Fibroblast of lung (primary cell): ENCODE results near the gene IAPP. TPM values are rescaled to one million over a fixed set of nuclear protein-coding genes. Genes with fewer than 3 reads are reported as not detected.
"Not testable (repeated sequence)": the region's sequence is repeated elsewhere in the genome, so short reads cannot be mapped to it uniquely, and the experiment has no call there.

Experiments used
- DNase-seq, 2 donors: peaks; one replicate each; pipeline versions ENCODE4 v3.0.0 to v3.0.0-alpha.2; 2010; ENCODE audit warnings: low read depth in 2 of 2
- H2AFZ ChIP-seq: 2 replicates; pipeline ENCODE4 v1.5.1; 2012; ENCODE audit warnings: low read length, control low read depth, inconsistent platforms
- H3K27ac ChIP-seq: 2 replicates; pipeline ENCODE4 v1.5.1; 2011; ENCODE audit warnings: low read length, control low read depth; ENCODE audit not compliant: insufficient read depth
- H3K27me3 ChIP-seq: 2 replicates; pipeline ENCODE4 v1.5.1; 2011; ENCODE audit warnings: mild to moderate bottlenecking, low read length; ENCODE audit not compliant: control insufficient read depth, insufficient read depth
- H3K36me3 ChIP-seq: 2 replicates; pipeline ENCODE4 v1.5.1; 2011; ENCODE audit warnings: low read length; ENCODE audit not compliant: control insufficient read depth, insufficient read depth
- H3K4me1 ChIP-seq: 2 replicates; pipeline ENCODE4 v1.5.1; 2011; ENCODE audit warnings: low read length; ENCODE audit not compliant: control insufficient read depth, insufficient read depth; ENCODE audit errors: extremely low read depth
- H3K4me2 ChIP-seq: 2 replicates; pipeline ENCODE4 v1.5.1; 2011; ENCODE audit warnings: low read length, control low read depth; ENCODE audit not compliant: insufficient read depth; ENCODE audit errors: extremely low read depth
- H3K4me3 ChIP-seq, 4 experiments: fragments of 200-600 bp in 1 of 4; sonication (generic) in 1 of 4; replicated peaks in 1 of 4; 2 replicates each; pipeline ENCODE4 v1.5.1; 2011 to 2016; ENCODE audit warnings: low read length in 4 of 4, low read depth in 3 of 4, mild to moderate bottlenecking in 3 of 4, control low read depth in 2 of 4, inconsistent platforms in 1 of 4, mixed read lengths in 1 of 4; ENCODE audit not compliant: insufficient read depth in 1 of 4; ENCODE audit errors: control extremely low read depth in 1 of 4
- H3K79me2 ChIP-seq: 2 replicates; pipeline ENCODE4 v1.5.1; 2012; ENCODE audit warnings: mild to moderate bottlenecking, low read length, inconsistent platforms; ENCODE audit not compliant: control insufficient read depth, insufficient read depth
- H3K9ac ChIP-seq: 2 replicates; pipeline ENCODE4 v1.5.1; 2011; ENCODE audit warnings: mild to moderate bottlenecking, low read length, control low read depth; ENCODE audit not compliant: insufficient read depth
- H3K9me3 ChIP-seq: 2 replicates; pipeline ENCODE4 v1.5.1; 2012; ENCODE audit warnings: low read depth, low read length; ENCODE audit not compliant: control insufficient read depth, insufficient read depth
- H4K20me1 ChIP-seq: 2 replicates; pipeline ENCODE4 v1.5.1; 2011; ENCODE audit warnings: low read length; ENCODE audit not compliant: control insufficient read depth, insufficient read depth; ENCODE audit errors: extremely low read depth
- EZH2 ChIP-seq: IDR thresholded peaks from 2 replicates; pipeline ENCODE4 v1.5.1; 2012; ENCODE audit warnings: low read length, control low read depth, mild to moderate bottlenecking; ENCODE audit errors: missing control alignments
- polyA plus RNA-seq, 2 donors: library from polyadenylated mRNA; depleted of rRNA in 1 of 2; stranded (reverse) in 1 of 2; unstranded in 1 of 2; fragments of >200 nt; gene quantifications; 2 replicates each; pipeline ENCODE4 v1.2.1, GENCODE V29; 2011 to 2012; ENCODE audit warnings: missing spikeins in 1 of 2
- total RNA-seq: library from RNA; depleted of rRNA; stranded (reverse); fragments of >200 nt; gene quantifications from 2 replicates; pipeline ENCODE4 v1.2.1, GENCODE V29; 2014
- TF ChIP-seq, protein P1 (sequence below), 2 donors: IDR thresholded peaks in 1 of 2; conservative IDR thresholded peaks in 1 of 2; 1 replicate in 1 of 2; 2 replicates in 1 of 2; pipeline ENCODE4 v1.5.1; 2011 to 2012; ENCODE audit warnings: low read length in 2 of 2, control low read depth in 1 of 2, inconsistent platforms in 1 of 2, low read depth in 1 of 2, mild to moderate bottlenecking in 1 of 2

Gene IAPP
- total and polyA plus RNA-seq, 2 donors (not counting 1 experiment from before 2014, with no cell fraction given) = not detected

- DNase-seq = no peak
- no peaks in the 10 kb centered on the region for H3K79me2 ChIP-seq
- no peak overlapping the region for H3K9ac ChIP-seq
- no peaks in the 10 kb centered on the region for H3K27me3 ChIP-seq
- TF ChIP-seq EZH2 = no peak
- TF ChIP-seq, protein P1, sequence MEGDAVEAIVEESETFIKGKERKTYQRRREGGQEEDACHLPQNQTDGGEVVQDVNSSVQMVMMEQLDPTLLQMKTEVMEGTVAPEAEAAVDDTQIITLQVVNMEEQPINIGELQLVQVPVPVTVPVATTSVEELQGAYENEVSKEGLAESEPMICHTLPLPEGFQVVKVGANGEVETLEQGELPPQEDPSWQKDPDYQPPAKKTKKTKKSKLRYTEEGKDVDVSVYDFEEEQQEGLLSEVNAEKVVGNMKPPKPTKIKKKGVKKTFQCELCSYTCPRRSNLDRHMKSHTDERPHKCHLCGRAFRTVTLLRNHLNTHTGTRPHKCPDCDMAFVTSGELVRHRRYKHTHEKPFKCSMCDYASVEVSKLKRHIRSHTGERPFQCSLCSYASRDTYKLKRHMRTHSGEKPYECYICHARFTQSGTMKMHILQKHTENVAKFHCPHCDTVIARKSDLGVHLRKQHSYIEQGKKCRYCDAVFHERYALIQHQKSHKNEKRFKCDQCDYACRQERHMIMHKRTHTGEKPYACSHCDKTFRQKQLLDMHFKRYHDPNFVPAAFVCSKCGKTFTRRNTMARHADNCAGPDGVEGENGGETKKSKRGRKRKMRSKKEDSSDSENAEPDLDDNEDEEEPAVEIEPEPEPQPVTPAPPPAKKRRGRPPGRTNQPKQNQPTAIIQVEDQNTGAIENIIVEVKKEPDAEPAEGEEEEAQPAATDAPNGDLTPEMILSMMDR (conservative IDR thresholded peaks at IDR 0.05 in 1 of 2, IDR thresholded peaks at IDR 0.05 in 1 of 2; ENCODE audit: low read depth in 1 of 2, low read length in 2 of 2) = no peak
- no peaks in the 10 kb centered on the region for H3K9me3 ChIP-seq
- no peaks in the 10 kb centered on the region for H3K36me3 ChIP-seq
- H2AFZ ChIP-seq = no peak overlapping the region
- no peaks in the 10 kb centered on the region for H4K20me1 ChIP-seq
- H3K27ac ChIP-seq = no peak overlapping the region
- no peak overlapping the region for H3K4me3 ChIP-seq
- no peaks in the 10 kb centered on the region for H3K4me1 ChIP-seq
- no peak overlapping the region for H3K4me2 ChIP-seq
These were observed 19.2 kb upstream of the IAPP start for GRCh38 chr12:21353487-21353886.

- H3K4me1 ChIP-seq = no peaks in the 10 kb centered on the region
- H3K9me3 ChIP-seq = no peaks in the 10 kb centered on the region
- no peak overlapping the region for H3K9ac ChIP-seq
- no peak overlapping the region for H3K4me3 ChIP-seq
- H3K27me3 ChIP-seq = no peaks in the 10 kb centered on the region
- H4K20me1 ChIP-seq = no peaks in the 10 kb centered on the region
- TF ChIP-seq EZH2 = no peak
- TF ChIP-seq, protein P1 (conservative IDR thresholded peaks at IDR 0.05 in 1 of 2, IDR thresholded peaks at IDR 0.05 in 1 of 2; ENCODE audit: low read depth in 1 of 2, low read length in 2 of 2) = no peak
- H2AFZ ChIP-seq = no peak overlapping the region
- no peak overlapping the region for H3K4me2 ChIP-seq
- no peaks in the 10 kb centered on the region for H3K36me3 ChIP-seq
- H3K27ac ChIP-seq = no peak overlapping the region
- no peaks in the 10 kb centered on the region for H3K79me2 ChIP-seq
- no peak for DNase-seq
These were observed 18.8 kb upstream of the IAPP start for GRCh38 chr12:21353948-21354347.

GRCh38 chr12:21354641-21355040 lies 18.1 kb upstream of the IAPP start:
- Histone ChIP-seq H3K27me3 (no peaks in the 10 kb centered on the region), H4K20me1 (no peaks in the 10 kb centered on the region), H3K36me3 (no peaks in the 10 kb centered on the region), H3K4me2 (no peak overlapping the region), H2AFZ (no peak overlapping the region), H3K4me3 (no peak overlapping the region), H3K27ac (no peak overlapping the region), H3K9me3 (no peaks in the 10 kb centered on the region), H3K9ac (no peak overlapping the region), H3K79me2 (no peaks in the 10 kb centered on the region), H3K4me1 (no peaks in the 10 kb centered on the region)
- DNase-seq = no peak
- TF ChIP-seq EZH2 = no peak
- TF ChIP-seq, protein P1 (conservative IDR thresholded peaks at IDR 0.05 in 1 of 2, IDR thresholded peaks at IDR 0.05 in 1 of 2; ENCODE audit: low read depth in 1 of 2, low read length in 2 of 2) = no peak

GRCh38 chr12:21360632-21361031 lies 12.1 kb upstream of the IAPP start:
- DNase-seq, H3K9ac ChIP-seq, H2AFZ ChIP-seq, H3K36me3 ChIP-seq, H3K79me2 ChIP-seq, H3K4me2 ChIP-seq, H3K9me3 ChIP-seq, H4K20me1 ChIP-seq, H3K27ac ChIP-seq, H3K27me3 ChIP-seq, H3K4me3 ChIP-seq, H3K4me1 ChIP-seq: not testable (repeated sequence)
